Hepatocyte (in vitro differentiated cells): ENCODE data around the gene LRRC66.

Source experiments
- CTCF ChIP-seq: fragments of 200-600 bp; sonication (generic); IDR thresholded peaks from 2 replicates; pipeline ENCODE4 v1.5.1; 2016; ENCODE audit warnings: antibody characterized with exemption, mild to moderate bottlenecking; ENCODE audit not compliant: poor library complexity
- EZH2phosphoT487 ChIP-seq: fragments of 200-600 bp; sonication (generic); IDR thresholded peaks from one replicate; pipeline ENCODE4 v1.6.1; 2018; ENCODE audit warnings: antibody characterized with exemption, mild to moderate bottlenecking, low read depth, moderate library complexity; ENCODE audit not compliant: unreplicated experiment, severe bottlenecking

GRCh38 chr4:51997647-51998046, 22.5 kb downstream of the LRRC66 start:
- no peak for TF ChIP-seq CTCF
- TF ChIP-seq EZH2phosphoT487, result no peak
